ENCODE data around the gene UBALD1.

The UBALD1 gene

DNA sequence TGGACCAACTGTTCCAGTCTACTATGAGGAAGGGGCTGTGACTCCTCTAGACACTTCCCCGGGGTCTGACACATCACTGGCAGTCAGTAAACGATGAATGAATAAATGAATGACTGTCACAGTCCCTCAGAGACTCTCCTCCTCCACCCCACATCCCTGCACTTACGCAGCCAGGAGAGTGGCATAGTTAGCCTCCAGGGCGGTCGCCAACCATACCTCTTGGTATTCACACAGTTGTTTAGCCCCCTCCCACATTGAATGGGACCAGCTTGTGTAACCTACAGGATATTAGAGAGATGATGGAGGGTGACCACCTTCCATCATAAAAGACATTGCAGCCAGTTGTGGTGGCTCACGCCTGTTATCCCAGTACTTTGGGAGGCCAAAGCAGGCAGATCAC, 25.7 kb downstream of the UBALD1 start:
- Histone ChIP-seq H3K4me2 (ENCODE audit: low read length) (no peak overlapping the region), H2AFZ (ENCODE audit: low read depth, low read length) (no peak overlapping the region), H3K36me3 (replicated peaks; ENCODE audit: low read depth, low read length) (no peaks in the 10 kb centered on the region), H4K20me1 (ENCODE audit: insufficient read depth, low read length) (no peaks in the 10 kb centered on the region), H3K4me1 (ENCODE audit: low read length) (no peaks in the 10 kb centered on the region), H3K9me3 (ENCODE audit: insufficient read depth, low read length) (no peaks in the 10 kb centered on the region; the same call in 1 of the 2 replicates), H3K79me2 (ENCODE audit: low read length) (no peaks in the 10 kb centered on the region), H3K27me3 (ENCODE audit: low read depth, low read length) (0 out of 2 replicates have a peak, but pooled peaks cover 15% of the 10 kb centered on the region), H3K9ac (ENCODE audit: low read length) (no peak overlapping the region), H3K27ac (ENCODE audit: low read length) (no peak overlapping the region), H3K4me3 (ENCODE audit: low read length) (no peak overlapping the region)
- TF ChIP-seq EZH2phosphoT487 (IDR thresholded peaks at IDR 0.05; ENCODE audit: low read depth) (no peak), CTCF (IDR thresholded peaks at IDR 0.05; ENCODE audit: low read depth, low read length) (no peak)

DNA sequence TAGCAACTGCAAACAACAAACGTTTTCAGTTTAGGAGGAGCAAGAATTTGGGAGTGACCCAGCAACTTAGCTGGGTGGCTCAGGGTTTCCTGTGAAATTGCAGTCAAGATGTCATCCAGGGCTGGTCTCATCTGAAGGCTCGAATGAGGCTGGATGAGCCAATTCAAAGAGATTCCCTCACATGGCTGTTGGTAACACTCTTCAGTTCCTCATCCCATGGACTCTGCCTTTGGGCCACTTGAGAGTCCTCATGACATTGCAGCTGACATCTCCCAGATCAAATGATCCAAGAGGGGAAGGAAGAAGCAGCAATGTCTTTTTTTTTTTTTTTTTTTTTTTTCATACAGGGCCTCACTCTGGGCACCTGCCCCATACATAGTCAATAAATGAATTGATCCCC, 26.3 kb downstream of the UBALD1 start:
- Histone ChIP-seq H4K20me1 (ENCODE audit: insufficient read depth, low read length) (no peaks in the 10 kb centered on the region), H3K4me1 (ENCODE audit: low read length) (no peaks in the 10 kb centered on the region), H3K9me3 (ENCODE audit: insufficient read depth, low read length) (no peaks in the 10 kb centered on the region; the same call in 1 of the 2 replicates), H3K9ac (ENCODE audit: low read length) (no peak overlapping the region), H3K79me2 (ENCODE audit: low read length) (no peaks in the 10 kb centered on the region), H3K4me2 (ENCODE audit: low read length) (no peak overlapping the region), H3K27me3 (ENCODE audit: low read depth, low read length) (0 out of 2 replicates have a peak, but pooled peaks cover 15% of the 10 kb centered on the region), H2AFZ (ENCODE audit: low read depth, low read length) (no peak overlapping the region), H3K36me3 (replicated peaks; ENCODE audit: low read depth, low read length) (no peaks in the 10 kb centered on the region), H3K4me3 (ENCODE audit: low read length) (no peak overlapping the region), H3K27ac (ENCODE audit: low read length) (no peak overlapping the region)
- no peak for TF ChIP-seq EZH2phosphoT487 (IDR thresholded peaks at IDR 0.05; ENCODE audit: low read depth)
- no peak for TF ChIP-seq CTCF (IDR thresholded peaks at IDR 0.05; ENCODE audit: low read depth, low read length)

GRCh38 chr16:4586291-4586690, 28.4 kb downstream of the UBALD1 start:
- H4K20me1 ChIP-seq (ENCODE audit: insufficient read depth, low read length) = no peaks in the 10 kb centered on the region

DNA sequence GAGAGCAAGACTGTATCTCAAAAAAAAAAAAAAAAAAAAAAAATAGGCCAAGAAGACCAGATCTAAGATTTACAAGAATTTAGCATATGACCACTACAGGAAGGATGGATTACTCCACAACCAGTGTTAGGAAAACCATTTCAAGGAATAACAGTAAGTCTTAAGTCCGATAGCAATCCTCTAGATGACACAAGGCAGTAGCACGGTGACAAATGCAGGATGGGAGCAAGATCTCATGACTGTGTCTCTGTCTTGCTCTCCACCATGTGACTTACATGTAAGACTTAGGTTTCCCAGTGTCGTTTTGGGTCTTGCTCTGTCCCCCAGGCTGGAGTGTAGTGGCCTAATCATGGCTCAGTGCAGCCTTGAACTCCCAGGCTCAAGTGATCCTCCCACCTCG, 30.8 kb downstream of the UBALD1 start:
- Histone ChIP-seq H2AFZ (ENCODE audit: low read depth, low read length) (no peak overlapping the region), H3K9ac (ENCODE audit: low read length) (no peak overlapping the region), H3K79me2 (ENCODE audit: low read length) (no peaks in the 10 kb centered on the region), H3K9me3 (ENCODE audit: insufficient read depth, low read length) (no peaks in the 10 kb centered on the region; the same call in 1 of the 2 replicates), H3K4me3 (ENCODE audit: low read length) (no peak overlapping the region), H3K4me2 (ENCODE audit: low read length) (no peak overlapping the region), H3K4me1 (ENCODE audit: low read length) (no peaks in the 10 kb centered on the region), H3K36me3 (replicated peaks; ENCODE audit: low read depth, low read length) (no peaks in the 10 kb centered on the region), H3K27me3 (ENCODE audit: low read depth, low read length) (0 out of 2 replicates have a peak, but pooled peaks cover 15% of the 10 kb centered on the region), H4K20me1 (ENCODE audit: insufficient read depth, low read length) (no peaks in the 10 kb centered on the region), H3K27ac (ENCODE audit: low read length) (no peak overlapping the region)
- no peak for TF ChIP-seq CTCF (IDR thresholded peaks at IDR 0.05; ENCODE audit: low read depth, low read length)
- no peak for TF ChIP-seq EZH2phosphoT487 (IDR thresholded peaks at IDR 0.05; ENCODE audit: low read depth)

More at GRCh38 chr16:4586291-4586690, 28.4 kb downstream of the UBALD1 start:
- Histone ChIP-seq H3K4me2 (ENCODE audit: low read length) (no peak overlapping the region), H3K27ac (ENCODE audit: low read length) (no peak overlapping the region), H3K9ac (ENCODE audit: low read length) (no peak overlapping the region), H3K4me1 (ENCODE audit: low read length) (no peaks in the 10 kb centered on the region), H3K4me3 (ENCODE audit: low read length) (no peak overlapping the region), H3K27me3 (ENCODE audit: low read depth, low read length) (0 out of 2 replicates have a peak, but pooled peaks cover 15% of the 10 kb centered on the region), H3K79me2 (ENCODE audit: low read length) (no peaks in the 10 kb centered on the region), H3K36me3 (replicated peaks; ENCODE audit: low read depth, low read length) (no peaks in the 10 kb centered on the region), H2AFZ (ENCODE audit: low read depth, low read length) (no peak overlapping the region), H3K9me3 (ENCODE audit: insufficient read depth, low read length) (no peaks in the 10 kb centered on the region; the same call in 1 of the 2 replicates)
- TF ChIP-seq EZH2phosphoT487 (IDR thresholded peaks at IDR 0.05; ENCODE audit: low read depth) (no peak), CTCF (IDR thresholded peaks at IDR 0.05; ENCODE audit: low read depth, low read length) (no peak)

Measured in OCI-LY3 (cell line).